Measurements from ENCODE around the gene CRYBG3.

DNA sequence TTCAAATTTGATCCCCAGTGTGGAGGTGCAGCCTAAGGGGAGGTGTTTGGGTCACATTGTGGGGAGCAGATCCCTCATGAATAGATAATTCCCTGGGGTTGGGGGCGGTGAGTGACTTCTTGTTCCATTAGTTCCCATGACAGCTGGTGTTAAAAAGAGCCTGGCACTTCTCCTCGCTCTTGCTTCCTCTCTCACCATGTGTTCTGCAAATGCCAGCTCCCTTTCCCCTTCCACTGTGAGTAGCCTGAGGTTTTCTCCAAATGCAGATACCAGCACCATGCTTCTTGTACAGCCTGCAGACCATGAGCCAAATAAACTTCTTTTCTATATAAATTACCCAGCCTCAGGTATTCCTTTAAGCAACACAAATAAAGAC is 127.3 kb downstream of the CRYBG3 start:
- TF ChIP-seq, protein P1, sequence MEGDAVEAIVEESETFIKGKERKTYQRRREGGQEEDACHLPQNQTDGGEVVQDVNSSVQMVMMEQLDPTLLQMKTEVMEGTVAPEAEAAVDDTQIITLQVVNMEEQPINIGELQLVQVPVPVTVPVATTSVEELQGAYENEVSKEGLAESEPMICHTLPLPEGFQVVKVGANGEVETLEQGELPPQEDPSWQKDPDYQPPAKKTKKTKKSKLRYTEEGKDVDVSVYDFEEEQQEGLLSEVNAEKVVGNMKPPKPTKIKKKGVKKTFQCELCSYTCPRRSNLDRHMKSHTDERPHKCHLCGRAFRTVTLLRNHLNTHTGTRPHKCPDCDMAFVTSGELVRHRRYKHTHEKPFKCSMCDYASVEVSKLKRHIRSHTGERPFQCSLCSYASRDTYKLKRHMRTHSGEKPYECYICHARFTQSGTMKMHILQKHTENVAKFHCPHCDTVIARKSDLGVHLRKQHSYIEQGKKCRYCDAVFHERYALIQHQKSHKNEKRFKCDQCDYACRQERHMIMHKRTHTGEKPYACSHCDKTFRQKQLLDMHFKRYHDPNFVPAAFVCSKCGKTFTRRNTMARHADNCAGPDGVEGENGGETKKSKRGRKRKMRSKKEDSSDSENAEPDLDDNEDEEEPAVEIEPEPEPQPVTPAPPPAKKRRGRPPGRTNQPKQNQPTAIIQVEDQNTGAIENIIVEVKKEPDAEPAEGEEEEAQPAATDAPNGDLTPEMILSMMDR (IDR thresholded peaks at IDR 0.05) = no peak
- no peak for TF ChIP-seq POLR2A (IDR thresholded peaks at IDR 0.05)
